GM12865 (cell line): ENCODE data around the gene PUS1.
"Not testable (repeated sequence)": the region's sequence is repeated elsewhere in the genome, so short reads cannot be mapped to it uniquely, and the experiment has no call there.

Source experiments
- DNase-seq: peaks from one replicate; pipeline ENCODE4 v3.0.0; 2010; ENCODE audit warnings: low read depth
- H3K4me3 ChIP-seq: 2 replicates; pipeline ENCODE4 v1.5.1; 2011; ENCODE audit warnings: mild to moderate bottlenecking, low read depth, low read length, control low read depth
- CTCF ChIP-seq: IDR thresholded peaks from 2 replicates; pipeline ENCODE4 v1.5.1; 2011; ENCODE audit warnings: low read length, control low read depth, low read depth, inconsistent platforms; ENCODE audit not compliant: insufficient read depth; ENCODE audit errors: missing control alignments

PUS1 gene

GRCh38 chr12:131928711-131929580, at the start of gene PUS1:
Gene PUS1 (plus strand): TSS chr12:131929276. CDS start chr12:131929723, 447 bp downstream.
- DNase-seq, result peak; percentile 97
- peak within 1 kb of the TSS; percentile 96 for H3K4me3 ChIP-seq
- TF ChIP-seq CTCF, result no peak

GRCh38 chr12:131882804-131883520, 46.1 kb upstream of the PUS1 start:
- no peak for TF ChIP-seq CTCF
- no peak for DNase-seq
- H3K4me3 ChIP-seq, result no peak overlapping the region

- no peak for DNase-seq
- no peak overlapping the region for H3K4me3 ChIP-seq
- no peak for TF ChIP-seq CTCF
These were observed 45.6 kb upstream of the PUS1 start for GRCh38 chr12:131883521-131883900.

- H3K4me3 ChIP-seq, DNase-seq: not testable (repeated sequence)
These were observed 44.0 kb upstream of the PUS1 start for GRCh38 chr12:131885076-131885475.

GRCh38 chr12:131885543-131886057, 43.5 kb upstream of the PUS1 start:
- H3K4me3 ChIP-seq, result no peak overlapping the region
- no peak for DNase-seq
- no peak for TF ChIP-seq CTCF

- H3K4me3 ChIP-seq, DNase-seq: not testable (repeated sequence)
These were observed 37.4 kb upstream of the PUS1 start for GRCh38 chr12:131891722-131892121.

GRCh38 chr12:131892711-131893604, 36.1 kb upstream of the PUS1 start:
- no peak overlapping the region for H3K4me3 ChIP-seq
- no peak for DNase-seq
- no peak for TF ChIP-seq CTCF
